GM12801 (cell line): ENCODE data around the gene TIAM2.

Source experiments
- TF ChIP-seq, protein P1 (sequence below): IDR thresholded peaks from one replicate; pipeline ENCODE4 v1.5.1; 2011; ENCODE audit warnings: control low read depth; ENCODE audit not compliant: insufficient read length; ENCODE audit errors: extremely low read depth

TIAM2 gene

DNA sequence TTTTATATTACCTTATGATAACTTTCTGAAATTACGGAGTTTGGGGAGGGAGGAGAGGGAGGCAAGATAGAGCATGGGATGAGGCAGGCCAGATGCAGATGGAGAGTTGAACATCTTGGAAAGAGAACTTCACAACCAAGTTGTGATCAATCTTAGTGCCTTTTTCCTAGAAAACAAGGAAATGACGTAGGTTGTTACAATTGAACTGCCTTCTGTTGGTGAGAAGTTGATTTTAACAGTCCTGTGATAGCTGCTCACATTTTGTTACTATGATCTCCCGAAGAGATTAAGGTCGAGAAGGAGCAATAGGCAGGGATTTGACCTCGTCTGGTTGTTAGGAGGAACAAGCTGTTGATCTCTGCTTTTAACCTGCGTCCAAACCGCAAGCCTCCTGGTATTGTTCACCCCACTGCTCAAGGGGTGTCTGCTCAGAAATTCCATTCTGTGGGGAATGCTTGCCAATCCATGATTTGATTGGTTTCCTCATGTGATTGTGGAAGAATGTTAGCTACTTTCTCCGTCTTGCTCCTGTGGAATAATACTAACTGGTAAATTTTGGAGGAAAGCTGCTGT, 35.1 kb downstream of the TIAM2 start:
- TF ChIP-seq, protein P1, sequence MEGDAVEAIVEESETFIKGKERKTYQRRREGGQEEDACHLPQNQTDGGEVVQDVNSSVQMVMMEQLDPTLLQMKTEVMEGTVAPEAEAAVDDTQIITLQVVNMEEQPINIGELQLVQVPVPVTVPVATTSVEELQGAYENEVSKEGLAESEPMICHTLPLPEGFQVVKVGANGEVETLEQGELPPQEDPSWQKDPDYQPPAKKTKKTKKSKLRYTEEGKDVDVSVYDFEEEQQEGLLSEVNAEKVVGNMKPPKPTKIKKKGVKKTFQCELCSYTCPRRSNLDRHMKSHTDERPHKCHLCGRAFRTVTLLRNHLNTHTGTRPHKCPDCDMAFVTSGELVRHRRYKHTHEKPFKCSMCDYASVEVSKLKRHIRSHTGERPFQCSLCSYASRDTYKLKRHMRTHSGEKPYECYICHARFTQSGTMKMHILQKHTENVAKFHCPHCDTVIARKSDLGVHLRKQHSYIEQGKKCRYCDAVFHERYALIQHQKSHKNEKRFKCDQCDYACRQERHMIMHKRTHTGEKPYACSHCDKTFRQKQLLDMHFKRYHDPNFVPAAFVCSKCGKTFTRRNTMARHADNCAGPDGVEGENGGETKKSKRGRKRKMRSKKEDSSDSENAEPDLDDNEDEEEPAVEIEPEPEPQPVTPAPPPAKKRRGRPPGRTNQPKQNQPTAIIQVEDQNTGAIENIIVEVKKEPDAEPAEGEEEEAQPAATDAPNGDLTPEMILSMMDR = no peak

DNA sequence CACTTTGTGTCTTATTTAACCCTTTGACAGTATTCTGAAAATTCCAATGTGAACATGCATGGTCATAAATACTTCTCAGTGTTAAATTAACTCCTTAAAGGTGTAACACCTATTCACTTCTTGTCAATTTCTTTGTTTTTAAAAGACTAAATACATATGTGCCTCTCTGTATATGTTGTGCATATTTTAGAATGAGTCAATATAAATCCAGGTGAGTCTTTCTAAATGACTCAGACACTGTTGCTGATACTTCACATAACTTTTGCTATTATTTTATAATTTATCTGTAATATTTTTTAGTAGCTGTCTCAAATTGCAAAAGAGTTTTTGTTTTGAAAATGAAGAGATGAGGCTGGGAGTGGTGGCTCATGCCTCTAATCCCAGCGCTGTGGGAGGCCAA, 36.0 kb downstream of the TIAM2 start:
- TF ChIP-seq, protein P1 = no peak

DNA sequence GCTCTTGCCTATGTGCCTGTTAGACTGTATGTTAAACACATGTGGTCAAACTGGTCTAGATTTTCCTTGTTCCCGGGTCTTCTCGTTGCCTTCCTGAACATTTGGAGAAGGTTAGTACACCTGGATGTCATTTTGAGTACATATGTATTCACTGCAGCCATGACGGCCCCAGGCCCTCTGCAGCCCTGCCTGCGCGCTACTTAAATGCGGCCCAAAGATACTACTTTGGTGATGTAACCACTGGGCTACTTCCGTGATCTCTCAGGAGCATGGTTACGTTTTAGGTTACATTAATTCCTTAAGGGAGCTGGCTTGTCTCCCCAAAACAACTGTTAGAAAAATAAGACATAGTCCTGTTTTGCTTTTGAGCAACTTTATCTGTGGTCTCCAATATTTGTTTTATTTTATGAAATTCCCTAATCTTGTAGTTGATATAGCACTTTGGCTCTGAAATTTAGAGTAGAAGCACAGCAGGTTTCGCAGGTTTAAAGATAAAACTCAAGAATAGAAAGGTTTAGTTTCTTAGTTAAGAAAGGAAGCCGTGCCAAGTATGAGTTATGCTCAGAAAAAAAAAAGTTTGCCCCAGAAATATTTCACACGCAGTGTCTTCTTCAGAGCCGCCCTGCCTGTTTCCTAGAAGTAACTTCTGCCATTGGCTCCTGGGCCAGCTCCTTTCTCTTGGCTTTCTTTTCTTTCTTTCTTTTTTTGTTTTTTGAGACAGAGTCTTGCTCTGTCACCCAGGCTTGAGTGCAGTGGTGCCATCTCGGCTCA, 38.1 kb downstream of the TIAM2 start:
- TF ChIP-seq, protein P1 = no peak

DNA sequence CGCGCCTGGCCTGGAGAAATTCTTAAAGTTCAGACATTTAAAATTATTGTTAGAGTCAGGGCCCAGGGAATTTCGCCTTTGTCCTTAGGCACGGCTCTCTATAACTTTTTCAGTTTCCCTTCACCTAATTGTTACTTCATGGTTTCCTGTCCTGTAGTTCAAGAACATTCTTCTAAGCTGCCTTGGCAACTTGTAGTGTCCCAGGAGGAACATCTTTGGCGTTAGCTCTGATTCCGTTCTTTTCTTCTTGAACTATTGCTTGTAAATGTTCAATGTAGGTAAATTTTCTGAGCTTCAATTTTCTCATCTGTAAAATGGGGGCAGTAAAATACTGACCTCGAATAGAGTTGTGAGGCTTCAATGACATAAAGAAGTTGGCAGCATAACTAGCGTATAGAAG, 41.8 kb downstream of the TIAM2 start:
- TF ChIP-seq, protein P1 = no peak

DNA sequence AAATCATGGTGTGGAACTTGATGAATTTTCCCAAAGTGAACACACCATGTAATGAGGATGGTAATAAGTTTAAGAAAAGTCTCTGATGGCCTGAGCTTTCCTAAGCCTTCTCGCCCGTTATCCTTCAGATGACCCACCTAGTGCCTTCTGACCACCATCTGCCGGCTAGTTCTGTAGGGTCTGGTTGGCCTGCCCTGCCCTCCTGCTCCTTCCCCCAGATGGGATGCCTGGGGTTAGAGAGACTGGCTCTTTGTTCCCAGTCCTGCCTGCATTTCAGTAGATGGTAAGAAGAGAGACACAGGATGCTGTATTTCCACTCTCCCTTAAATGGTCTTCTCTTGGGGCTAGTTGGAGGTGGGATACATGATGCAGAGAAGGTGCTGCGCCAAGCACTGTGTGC, 43.0 kb downstream of the TIAM2 start:
- TF ChIP-seq, protein P1 = no peak

DNA sequence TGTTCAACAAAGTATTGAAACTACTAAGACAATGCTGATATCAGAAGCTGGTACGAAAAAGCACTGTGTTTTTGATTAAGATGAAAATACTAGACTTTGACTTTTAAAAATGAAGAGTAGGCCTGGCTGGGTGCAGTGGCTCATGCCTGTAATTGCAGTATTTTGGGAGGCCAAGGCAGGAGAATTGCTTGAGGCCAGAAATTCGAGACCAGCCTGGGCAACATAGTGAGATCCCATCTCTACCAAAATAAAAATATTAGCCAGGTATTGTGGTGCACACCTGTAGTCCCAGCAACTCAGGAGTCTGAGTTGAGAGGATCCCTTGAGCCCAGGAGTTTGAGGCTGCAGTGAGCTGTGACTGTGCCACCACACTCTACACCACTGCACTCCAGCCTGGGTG, 43.4 kb downstream of the TIAM2 start:
- TF ChIP-seq, protein P1 = no peak

DNA sequence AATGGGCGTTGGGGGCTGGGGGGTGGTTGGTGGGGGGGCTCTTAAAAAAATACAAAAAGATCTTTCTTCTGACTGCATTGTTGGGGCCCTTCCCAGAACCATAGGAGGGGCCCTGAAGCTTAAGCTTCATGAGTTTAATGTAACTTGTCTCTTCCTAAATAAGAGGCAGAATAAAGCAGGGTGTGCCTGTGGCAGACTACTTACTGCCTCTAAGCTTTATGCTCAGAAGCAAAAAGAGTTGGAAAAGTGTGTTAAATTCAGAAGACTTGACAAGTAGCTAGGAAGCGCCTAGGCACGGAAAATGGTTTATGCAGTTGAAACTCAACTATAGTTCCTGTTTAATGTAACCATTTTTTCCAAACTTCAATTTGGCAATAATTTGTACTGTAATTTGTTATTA, 44.5 kb downstream of the TIAM2 start:
- TF ChIP-seq, protein P1 = no peak
